Measurements from ENCODE around the gene POLR2H.

The POLR2H gene

GRCh38 chr3:184375747-184376461 lies 14.4 kb downstream of the POLR2H start:
- peaks cover 45% of the 10 kb centered on the region for H3K4me1 ChIP-seq (ENCODE audit: insufficient read depth, low read length)
- H3K27me3 ChIP-seq (ENCODE audit: insufficient read depth, low read length), result peaks cover 4% of the 10 kb centered on the region
- H3K4me3 ChIP-seq (ENCODE audit: low read length), result no peak overlapping the region

GRCh38 chr3:184377374-184377773 lies 15.9 kb downstream of the POLR2H start:
- peak overlapping the region; percentile 29 for H3K4me3 ChIP-seq (ENCODE audit: low read length)
- H3K36me3 ChIP-seq (ENCODE audit: insufficient read depth, low read length), result no peaks in the 10 kb centered on the region
- no peaks in the 10 kb centered on the region for H3K9me3 ChIP-seq (ENCODE audit: low read length)
- H3K27me3 ChIP-seq (ENCODE audit: insufficient read depth, low read length), result peaks cover 4% of the 10 kb centered on the region
- H3K4me1 ChIP-seq (ENCODE audit: insufficient read depth, low read length), result peaks cover 39% of the 10 kb centered on the region
- no peak overlapping the region for H2AFZ ChIP-seq (ENCODE audit: low read depth, low read length)

More at GRCh38 chr3:184375747-184376461, 14.4 kb downstream of the POLR2H start:
- H3K9me3 ChIP-seq (ENCODE audit: low read length), result no peaks in the 10 kb centered on the region
- H2AFZ ChIP-seq (ENCODE audit: low read depth, low read length), result no peak overlapping the region
- no peaks in the 10 kb centered on the region for H3K36me3 ChIP-seq (ENCODE audit: insufficient read depth, low read length)

- H3K4me1 ChIP-seq (ENCODE audit: insufficient read depth, low read length), result peaks cover 36% of the 10 kb centered on the region
- peaks cover 4% of the 10 kb centered on the region for H3K27me3 ChIP-seq (ENCODE audit: insufficient read depth, low read length)
- H3K9me3 ChIP-seq (ENCODE audit: low read length), result no peaks in the 10 kb centered on the region
- peak within 1 kb of the TSS; percentile 20 for H2AFZ ChIP-seq (ENCODE audit: low read depth, low read length)
- peak within 1 kb of the TSS; percentile 29 for H3K4me3 ChIP-seq (ENCODE audit: low read length)
- no peaks in the 10 kb centered on the region for H3K36me3 ChIP-seq (ENCODE audit: insufficient read depth, low read length)
Observed at GRCh38 chr3:184377882-184378445, 16.5 kb downstream of the POLR2H start, which contains the start of gene THPO. TSS of gene THPO (minus strand) at chr3:184378207. CDS start at chr3:184376259, 1,948 bp downstream.

GRCh38 chr3:184378651-184379357 lies 17.3 kb downstream of the POLR2H start:
- Histone ChIP-seq H3K4me3 (ENCODE audit: low read length) (peak overlapping the region; percentile 43), H3K9me3 (ENCODE audit: low read length) (no peaks in the 10 kb centered on the region), H3K27me3 (ENCODE audit: insufficient read depth, low read length) (peaks cover 4% of the 10 kb centered on the region), H3K4me1 (ENCODE audit: insufficient read depth, low read length) (peaks cover 36% of the 10 kb centered on the region), H3K36me3 (ENCODE audit: insufficient read depth, low read length) (no peaks in the 10 kb centered on the region), H2AFZ (ENCODE audit: low read depth, low read length) (no peak overlapping the region)

GRCh38 chr3:184379358-184380184 lies 18.1 kb downstream of the POLR2H start, which contains the start of gene CHRD:
TSS of gene CHRD (plus strand) at chr3:184380054. CDS start at chr3:184380319, 265 bp downstream.
- H3K4me3 ChIP-seq (ENCODE audit: low read length), result peak within 1 kb of the TSS; percentile 43
- no peaks in the 10 kb centered on the region for H3K9me3 ChIP-seq (ENCODE audit: low read length)
- H3K4me1 ChIP-seq (ENCODE audit: insufficient read depth, low read length), result peaks cover 36% of the 10 kb centered on the region
- peaks cover 4% of the 10 kb centered on the region for H3K27me3 ChIP-seq (ENCODE audit: insufficient read depth, low read length)
- no peak within 1 kb of the TSS for H2AFZ ChIP-seq (ENCODE audit: low read depth, low read length)
- no peaks in the 10 kb centered on the region for H3K36me3 ChIP-seq (ENCODE audit: insufficient read depth, low read length)

- peaks cover 4% of the 10 kb centered on the region for H3K27me3 ChIP-seq (ENCODE audit: insufficient read depth, low read length)
- no peaks in the 10 kb centered on the region for H3K36me3 ChIP-seq (ENCODE audit: insufficient read depth, low read length)
- H3K4me1 ChIP-seq (ENCODE audit: insufficient read depth, low read length), result peaks cover 36% of the 10 kb centered on the region
- peak overlapping the region; percentile 42 for H3K4me3 ChIP-seq (ENCODE audit: low read length)
- no peaks in the 10 kb centered on the region for H3K9me3 ChIP-seq (ENCODE audit: low read length)
- H2AFZ ChIP-seq (ENCODE audit: low read depth, low read length), result no peak overlapping the region
Observed at GRCh38 chr3:184380185-184380626, 18.7 kb downstream of the POLR2H start.

GRCh38 chr3:184380627-184381260 lies 19.2 kb downstream of the POLR2H start:
- Histone ChIP-seq H3K4me3 (ENCODE audit: low read length) (peak overlapping the region; percentile 42), H3K36me3 (ENCODE audit: insufficient read depth, low read length) (no peaks in the 10 kb centered on the region), H3K4me1 (ENCODE audit: insufficient read depth, low read length) (peaks cover 36% of the 10 kb centered on the region), H3K9me3 (ENCODE audit: low read length) (no peaks in the 10 kb centered on the region), H3K27me3 (ENCODE audit: insufficient read depth, low read length) (peaks cover 4% of the 10 kb centered on the region), H2AFZ (ENCODE audit: low read depth, low read length) (no peak overlapping the region)

- Histone ChIP-seq H3K4me1 (ENCODE audit: insufficient read depth, low read length) (peaks cover 36% of the 10 kb centered on the region), H3K4me3 (ENCODE audit: low read length) (no peak overlapping the region), H3K27me3 (ENCODE audit: insufficient read depth, low read length) (peaks cover 4% of the 10 kb centered on the region), H2AFZ (ENCODE audit: low read depth, low read length) (no peak overlapping the region), H3K9me3 (ENCODE audit: low read length) (no peaks in the 10 kb centered on the region), H3K36me3 (ENCODE audit: insufficient read depth, low read length) (no peaks in the 10 kb centered on the region)
Observed at GRCh38 chr3:184381261-184382224, 20.0 kb downstream of the POLR2H start.

GRCh38 chr3:184382326-184383032 lies 21.0 kb downstream of the POLR2H start:
- H2AFZ ChIP-seq (ENCODE audit: low read depth, low read length), result no peak overlapping the region
- H3K9me3 ChIP-seq (ENCODE audit: low read length), result no peaks in the 10 kb centered on the region
- no peak overlapping the region for H3K4me3 ChIP-seq (ENCODE audit: low read length)
- H3K4me1 ChIP-seq (ENCODE audit: insufficient read depth, low read length), result peaks cover 32% of the 10 kb centered on the region
- H3K36me3 ChIP-seq (ENCODE audit: insufficient read depth, low read length), result no peaks in the 10 kb centered on the region
- peaks cover 4% of the 10 kb centered on the region for H3K27me3 ChIP-seq (ENCODE audit: insufficient read depth, low read length)

GRCh38 chr3:184383033-184383740 lies 21.7 kb downstream of the POLR2H start:
- no peak overlapping the region for H3K4me3 ChIP-seq (ENCODE audit: low read length)
- no peaks in the 10 kb centered on the region for H3K36me3 ChIP-seq (ENCODE audit: insufficient read depth, low read length)

More at GRCh38 chr3:184383033-184383740, 21.7 kb downstream of the POLR2H start:
- Histone ChIP-seq H2AFZ (ENCODE audit: low read depth, low read length) (no peak overlapping the region), H3K27me3 (ENCODE audit: insufficient read depth, low read length) (peaks cover 4% of the 10 kb centered on the region), H3K4me1 (ENCODE audit: insufficient read depth, low read length) (peaks cover 25% of the 10 kb centered on the region), H3K9me3 (ENCODE audit: low read length) (no peaks in the 10 kb centered on the region)
